ENCODE data around the gene MRPL21.

The MRPL21 gene

GRCh38 chr11:68934321-68934645 is 30.7 kb upstream of the MRPL21 start:
- H3K36me3 ChIP-seq (ENCODE audit: control insufficient read depth in 2 of 2, insufficient read depth in 2 of 2, low read length in 2 of 2): peaks cover 54 to 72% of the 10 kb centered on the region in 2 donors
- no peaks in the 10 kb centered on the region for H3K27me3 ChIP-seq (ENCODE audit: control insufficient read depth in 1 of 2, insufficient read depth in 2 of 2, low read length in 2 of 2)
- H3K27ac ChIP-seq (ENCODE audit: low read length): peak overlapping the region; percentile 75
- H3K9ac ChIP-seq (ENCODE audit: low read length in 2 of 2): no peak overlapping the region
- no peak overlapping the region for H3K4me3 ChIP-seq (ENCODE audit: low read length in 2 of 2)
- peaks cover 64% of the 10 kb centered on the region for H3K4me1 ChIP-seq (ENCODE audit: control insufficient read depth, insufficient read depth, low read length)
- H3K9me3 ChIP-seq (ENCODE audit: control insufficient read depth in 2 of 2, low read length in 2 of 2): no peaks in the 10 kb centered on the region

GRCh38 chr11:68933605-68934320 is 30.1 kb upstream of the MRPL21 start:
- Histone ChIP-seq H3K27ac (ENCODE audit: low read length) (peak overlapping the region; percentile 75), H3K9ac (ENCODE audit: low read length in 2 of 2) (no peak overlapping the region), H3K4me3 (ENCODE audit: low read length in 2 of 2) (no peak overlapping the region), H3K27me3 (ENCODE audit: control insufficient read depth in 1 of 2, insufficient read depth in 2 of 2, low read length in 2 of 2) (no peaks in the 10 kb centered on the region), H3K36me3 (ENCODE audit: control insufficient read depth in 2 of 2, insufficient read depth in 2 of 2, low read length in 2 of 2) (peaks cover 52 to 70% of the 10 kb centered on the region in 2 donors), H3K4me1 (ENCODE audit: control insufficient read depth, insufficient read depth, low read length) (peaks cover 64% of the 10 kb centered on the region), H3K9me3 (ENCODE audit: control insufficient read depth in 2 of 2, low read length in 2 of 2) (no peaks in the 10 kb centered on the region)

- H3K4me1 ChIP-seq (ENCODE audit: control insufficient read depth, insufficient read depth, low read length): peaks cover 64% of the 10 kb centered on the region
- H3K9me3 ChIP-seq (ENCODE audit: control insufficient read depth in 2 of 2, low read length in 2 of 2): no peaks in the 10 kb centered on the region
- H3K36me3 ChIP-seq (ENCODE audit: control insufficient read depth in 2 of 2, insufficient read depth in 2 of 2, low read length in 2 of 2): peaks cover 45 to 66% of the 10 kb centered on the region in 2 donors
- H3K27ac ChIP-seq (ENCODE audit: low read length): peak overlapping the region; percentile 75
- no peak overlapping the region for H3K4me3 ChIP-seq (ENCODE audit: low read length in 2 of 2)
- H3K9ac ChIP-seq (ENCODE audit: low read length in 2 of 2): no peak overlapping the region
- H3K27me3 ChIP-seq (ENCODE audit: control insufficient read depth in 1 of 2, insufficient read depth in 2 of 2, low read length in 2 of 2): no peaks in the 10 kb centered on the region
These were observed 29.4 kb upstream of the MRPL21 start for GRCh38 chr11:68932933-68933577.

- no peaks in the 10 kb centered on the region for H3K9me3 ChIP-seq (ENCODE audit: control insufficient read depth in 2 of 2, low read length in 2 of 2)
- H3K27me3 ChIP-seq (ENCODE audit: control insufficient read depth in 1 of 2, insufficient read depth in 2 of 2, low read length in 2 of 2): no peaks in the 10 kb centered on the region
- no peak overlapping the region for H3K4me3 ChIP-seq (ENCODE audit: low read length in 2 of 2)
- peaks cover 67% of the 10 kb centered on the region for H3K4me1 ChIP-seq (ENCODE audit: control insufficient read depth, insufficient read depth, low read length)
- peak overlapping the region; percentile 75 for H3K27ac ChIP-seq (ENCODE audit: low read length)
- H3K9ac ChIP-seq (ENCODE audit: low read length in 2 of 2): no peak overlapping the region
- H3K36me3 ChIP-seq (ENCODE audit: control insufficient read depth in 2 of 2, insufficient read depth in 2 of 2, low read length in 2 of 2): peaks cover 42 to 59% of the 10 kb centered on the region in 2 donors
These were observed 28.7 kb upstream of the MRPL21 start for GRCh38 chr11:68932358-68932757.

- Histone ChIP-seq H3K9ac (ENCODE audit: low read length in 2 of 2) (no peak overlapping the region), H3K4me1 (ENCODE audit: control insufficient read depth, insufficient read depth, low read length) (peaks cover 67% of the 10 kb centered on the region), H3K27ac (ENCODE audit: low read length) (peak overlapping the region; percentile 31), H3K27me3 (ENCODE audit: control insufficient read depth in 1 of 2, insufficient read depth in 2 of 2, low read length in 2 of 2) (no peaks in the 10 kb centered on the region), H3K36me3 (ENCODE audit: control insufficient read depth in 2 of 2, insufficient read depth in 2 of 2, low read length in 2 of 2) (peaks cover 37 to 55% of the 10 kb centered on the region in 2 donors), H3K9me3 (ENCODE audit: control insufficient read depth in 2 of 2, low read length in 2 of 2) (no peaks in the 10 kb centered on the region), H3K4me3 (ENCODE audit: low read length in 2 of 2) (no peak overlapping the region)
These were observed 28.3 kb upstream of the MRPL21 start for GRCh38 chr11:68931911-68932310.

- Histone ChIP-seq H3K27ac (ENCODE audit: low read length) (peak overlapping the region; percentile 6), H3K36me3 (ENCODE audit: control insufficient read depth in 2 of 2, insufficient read depth in 2 of 2, low read length in 2 of 2) (peaks cover 31 to 51% of the 10 kb centered on the region in 2 donors), H3K9ac (ENCODE audit: low read length in 2 of 2) (no peak overlapping the region), H3K9me3 (ENCODE audit: control insufficient read depth in 2 of 2, low read length in 2 of 2) (no peaks in the 10 kb centered on the region), H3K4me3 (ENCODE audit: low read length in 2 of 2) (no peak overlapping the region), H3K27me3 (ENCODE audit: control insufficient read depth in 1 of 2, insufficient read depth in 2 of 2, low read length in 2 of 2) (no peaks in the 10 kb centered on the region), H3K4me1 (ENCODE audit: control insufficient read depth, insufficient read depth, low read length) (peaks cover 67% of the 10 kb centered on the region)
These were observed 27.6 kb upstream of the MRPL21 start for GRCh38 chr11:68930991-68931855.

GRCh38 chr11:68929706-68930570 is 26.3 kb upstream of the MRPL21 start:
- Histone ChIP-seq H3K4me3 (ENCODE audit: low read length in 2 of 2) (no peak overlapping the region), H3K9me3 (ENCODE audit: control insufficient read depth in 2 of 2, low read length in 2 of 2) (peaks cover 5 to 6% of the 10 kb centered on the region in 2 donors), H3K4me1 (ENCODE audit: control insufficient read depth, insufficient read depth, low read length) (peaks cover 57% of the 10 kb centered on the region), H3K9ac (ENCODE audit: low read length in 2 of 2) (no peak overlapping the region), H3K36me3 (ENCODE audit: control insufficient read depth in 2 of 2, insufficient read depth in 2 of 2, low read length in 2 of 2) (peaks cover 24 to 52% of the 10 kb centered on the region in 2 donors), H3K27me3 (ENCODE audit: control insufficient read depth in 1 of 2, insufficient read depth in 2 of 2, low read length in 2 of 2) (no peaks in the 10 kb centered on the region), H3K27ac (ENCODE audit: low read length) (no peak overlapping the region)

GRCh38 chr11:68929135-68929534 is 25.5 kb upstream of the MRPL21 start:
- Histone ChIP-seq H3K9me3 (ENCODE audit: control insufficient read depth in 2 of 2, low read length in 2 of 2) (peaks cover 5 to 6% of the 10 kb centered on the region in 2 donors), H3K36me3 (ENCODE audit: control insufficient read depth in 2 of 2, insufficient read depth in 2 of 2, low read length in 2 of 2) (peaks cover 24 to 52% of the 10 kb centered on the region in 2 donors), H3K4me3 (ENCODE audit: low read length in 2 of 2) (no peak overlapping the region), H3K27ac (ENCODE audit: low read length) (peak overlapping the region; percentile 89), H3K27me3 (ENCODE audit: control insufficient read depth in 1 of 2, insufficient read depth in 2 of 2, low read length in 2 of 2) (no peaks in the 10 kb centered on the region), H3K4me1 (ENCODE audit: control insufficient read depth, insufficient read depth, low read length) (peaks cover 58% of the 10 kb centered on the region), H3K9ac (ENCODE audit: low read length in 2 of 2) (peak overlapping the region in 1 of 2 donors; percentile 53)

GRCh38 chr11:68928136-68928880 is 24.7 kb upstream of the MRPL21 start:
- no peaks in the 10 kb centered on the region for H3K27me3 ChIP-seq (ENCODE audit: control insufficient read depth in 1 of 2, insufficient read depth in 2 of 2, low read length in 2 of 2)
- peaks cover 20 to 52% of the 10 kb centered on the region in 2 donors for H3K36me3 ChIP-seq (ENCODE audit: control insufficient read depth in 2 of 2, insufficient read depth in 2 of 2, low read length in 2 of 2)
- peak overlapping the region; percentile 47 to 53 for H3K9ac ChIP-seq (ENCODE audit: low read length in 2 of 2)
- peak overlapping the region; percentile 89 for H3K27ac ChIP-seq (ENCODE audit: low read length)
- H3K4me1 ChIP-seq (ENCODE audit: control insufficient read depth, insufficient read depth, low read length): peaks cover 53% of the 10 kb centered on the region
- H3K9me3 ChIP-seq (ENCODE audit: control insufficient read depth in 2 of 2, low read length in 2 of 2): peaks cover 5 to 6% of the 10 kb centered on the region in 2 donors
- peak overlapping the region in 1 of 2 donors; percentile 22 for H3K4me3 ChIP-seq (ENCODE audit: low read length in 2 of 2)
